Activated T-cell treated with anti-CD3 and anti-CD28 coated beads for 4 hours (primary cell): ENCODE data around the gene NAALAD2.
"Not testable (repeated sequence)": the region's sequence is repeated elsewhere in the genome, so short reads cannot be mapped to it uniquely, and the experiment has no call there.

Experiments
- DNase-seq: peaks from one replicate; pipeline ENCODE4 v3.0.0-alpha.2; 2020

NAALAD2 gene

GRCh38 chr11:90134478-90135003 lies at the start of gene NAALAD2:
Gene NAALAD2, plus strand, starts transcription at chr11:90134663. Its CDS starts 96 bp downstream, at chr11:90134759.
- DNase-seq: no peak

- DNase-seq: not testable (repeated sequence)
These were observed 48.8 kb upstream of the NAALAD2 start, which contains the start of gene UBTFL1 for GRCh38 chr11:90085650-90086049. Gene UBTFL1, plus strand, starts transcription at chr11:90085950. Its CDS starts 0 bp downstream, at chr11:90085950.

GRCh38 chr11:90088731-90089130 lies 45.7 kb upstream of the NAALAD2 start:
- not testable (repeated sequence) for DNase-seq

- DNase-seq: not testable (repeated sequence)
These were observed 39.1 kb upstream of the NAALAD2 start for GRCh38 chr11:90095230-90095924.

GRCh38 chr11:90098261-90098660 lies 36.2 kb upstream of the NAALAD2 start:
- not testable (repeated sequence) for DNase-seq

GRCh38 chr11:90100431-90100830 lies 34.0 kb upstream of the NAALAD2 start:
- no peak for DNase-seq

- no peak for DNase-seq
These were observed 20.9 kb upstream of the NAALAD2 start for GRCh38 chr11:90113541-90113940.

GRCh38 chr11:90120191-90120590 lies 14.3 kb upstream of the NAALAD2 start:
- DNase-seq: no peak

GRCh38 chr11:90124371-90124770 lies 10.1 kb upstream of the NAALAD2 start:
- DNase-seq: no peak

- no peak for DNase-seq
These were observed 9.5 kb upstream of the NAALAD2 start for GRCh38 chr11:90124946-90125345.

GRCh38 chr11:90133560-90134477 lies 644 bp upstream of the NAALAD2 start:
- DNase-seq: no peak

- no peak for DNase-seq
These were observed 553 bp downstream of the NAALAD2 start for GRCh38 chr11:90135016-90135415.

GRCh38 chr11:90148900-90149299 lies 14.4 kb downstream of the NAALAD2 start:
- no peak for DNase-seq

GRCh38 chr11:90166982-90167573 lies 32.6 kb downstream of the NAALAD2 start:
- not testable (repeated sequence) for DNase-seq

- not testable (repeated sequence) for DNase-seq
These were observed 33.2 kb downstream of the NAALAD2 start for GRCh38 chr11:90167704-90168103.

- no peak for DNase-seq
These were observed 34.1 kb downstream of the NAALAD2 start for GRCh38 chr11:90168571-90168970.

- DNase-seq: no peak
These were observed 36.9 kb downstream of the NAALAD2 start for GRCh38 chr11:90171359-90171758.

GRCh38 chr11:90176069-90176468 lies 41.6 kb downstream of the NAALAD2 start:
- no peak for DNase-seq

GRCh38 chr11:90178751-90179150 lies 44.3 kb downstream of the NAALAD2 start:
- DNase-seq: no peak

- DNase-seq: no peak
These were observed 45.5 kb downstream of the NAALAD2 start for GRCh38 chr11:90179923-90180322.

- DNase-seq: no peak
These were observed 53.4 kb downstream of the NAALAD2 start for GRCh38 chr11:90187839-90188238.

- no peak for DNase-seq
These were observed 54.5 kb downstream of the NAALAD2 start for GRCh38 chr11:90189011-90189410.
